ENCODE data around the gene PSTPIP2.

PSTPIP2 gene

GRCh38 chr18:46019936-46020335 is 52.1 kb downstream of the PSTPIP2 start:
- H3K9ac ChIP-seq (ENCODE audit: low read depth, low read length, poor library complexity, severe bottlenecking), result no peak overlapping the region
- no peaks in the 10 kb centered on the region for H3K36me3 ChIP-seq (ENCODE audit: insufficient read depth, low read length)
- no peaks in the 10 kb centered on the region for H3F3A ChIP-seq (ENCODE audit: low read depth)
- no peak overlapping the region for H3K4me3 ChIP-seq (ENCODE audit: low read length, poor library complexity, severe bottlenecking)
- H4K20me1 ChIP-seq (ENCODE audit: insufficient read depth, low read length, poor library complexity, severe bottlenecking), result no peaks in the 10 kb centered on the region
- H3K27me3 ChIP-seq (ENCODE audit: insufficient read depth, low read length, poor library complexity, severe bottlenecking), result no peaks in the 10 kb centered on the region
- no peaks in the 10 kb centered on the region for H3K79me2 ChIP-seq (ENCODE audit: insufficient read depth, low read length)
- H3K4me1 ChIP-seq (ENCODE audit: insufficient read depth, low read length, poor library complexity, severe bottlenecking), result no peaks in the 10 kb centered on the region
- no peaks in the 10 kb centered on the region for H3K9me3 ChIP-seq (ENCODE audit: insufficient read depth, low read depth, low read length)
- no peak overlapping the region for H3K4me2 ChIP-seq (ENCODE audit: low read depth, low read length, poor library complexity, severe bottlenecking)
- H2AFZ ChIP-seq (ENCODE audit: low read length), result no peak overlapping the region
- no peaks in the 10 kb centered on the region for H3K9me2 ChIP-seq (replicated peaks; ENCODE audit: low read depth, low read length)
- TF ChIP-seq EZH2phosphoT487 (IDR thresholded peaks at IDR 0.05; ENCODE audit: borderline replicate concordance) (no peak), CTCF (conservative IDR thresholded peaks at IDR 0.05; ENCODE audit: low read length) (no peak)

DNA sequence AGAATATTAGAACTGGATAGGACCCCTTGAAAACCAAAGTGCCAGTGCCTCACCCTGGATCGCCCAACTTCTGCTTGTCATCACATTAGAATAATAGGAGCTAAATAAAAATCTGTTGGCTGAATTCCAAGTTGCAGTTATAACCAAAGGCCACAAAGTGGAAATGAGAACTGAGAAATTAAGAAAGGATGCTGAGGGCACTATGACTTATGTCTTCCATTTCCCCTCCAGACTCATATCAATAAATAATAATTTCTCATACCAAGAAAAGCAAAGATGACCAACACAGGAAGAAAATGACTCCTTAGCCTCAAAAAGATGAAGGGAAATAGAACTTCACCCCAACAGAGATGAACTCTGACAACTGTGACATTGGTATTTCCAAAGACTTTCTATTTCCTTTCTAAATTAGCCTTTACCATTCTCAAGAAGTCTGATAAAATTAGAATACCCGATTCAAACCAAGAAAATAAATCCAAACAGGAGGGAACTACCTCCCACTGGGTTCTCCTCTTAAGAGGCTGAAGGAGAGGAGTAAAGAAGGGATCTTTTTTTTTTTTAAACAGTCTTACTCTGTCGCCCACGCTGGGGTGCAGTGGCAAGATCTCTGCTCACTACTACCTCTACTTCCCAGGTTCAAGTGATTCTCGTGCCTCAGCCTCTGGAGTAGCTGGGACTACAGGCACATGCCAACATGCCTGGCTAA is 58.4 kb downstream of the PSTPIP2 start:
- H3K27me3 ChIP-seq (ENCODE audit: insufficient read depth, low read length, poor library complexity, severe bottlenecking), result no peaks in the 10 kb centered on the region
- no peak overlapping the region for H2AFZ ChIP-seq (ENCODE audit: low read length)
- no peaks in the 10 kb centered on the region for H3K9me2 ChIP-seq (replicated peaks; ENCODE audit: low read depth, low read length)
- H3K4me2 ChIP-seq (ENCODE audit: low read depth, low read length, poor library complexity, severe bottlenecking), result no peak overlapping the region
- no peak overlapping the region for H3K4me3 ChIP-seq (ENCODE audit: low read length, poor library complexity, severe bottlenecking)
- H4K20me1 ChIP-seq (ENCODE audit: insufficient read depth, low read length, poor library complexity, severe bottlenecking), result no peaks in the 10 kb centered on the region
- no peak for TF ChIP-seq EZH2phosphoT487 (IDR thresholded peaks at IDR 0.05; ENCODE audit: borderline replicate concordance)
- TF ChIP-seq CTCF (conservative IDR thresholded peaks at IDR 0.05; ENCODE audit: low read length), result no peak
- no peaks in the 10 kb centered on the region for H3F3A ChIP-seq (ENCODE audit: low read depth)
- H3K9me3 ChIP-seq (ENCODE audit: insufficient read depth, low read depth, low read length), result no peaks in the 10 kb centered on the region
- H3K79me2 ChIP-seq (ENCODE audit: insufficient read depth, low read length), result no peaks in the 10 kb centered on the region
- no peaks in the 10 kb centered on the region for H3K36me3 ChIP-seq (ENCODE audit: insufficient read depth, low read length)
- no peaks in the 10 kb centered on the region for H3K4me1 ChIP-seq (ENCODE audit: insufficient read depth, low read length, poor library complexity, severe bottlenecking)
- no peak overlapping the region for H3K9ac ChIP-seq (ENCODE audit: low read depth, low read length, poor library complexity, severe bottlenecking)

GRCh38 chr18:46010676-46011075 is 61.4 kb downstream of the PSTPIP2 start:
- no peaks in the 10 kb centered on the region for H3K79me2 ChIP-seq (ENCODE audit: insufficient read depth, low read length)
- H3K4me2 ChIP-seq (ENCODE audit: low read depth, low read length, poor library complexity, severe bottlenecking), result no peak overlapping the region
- no peaks in the 10 kb centered on the region for H3K4me1 ChIP-seq (ENCODE audit: insufficient read depth, low read length, poor library complexity, severe bottlenecking)
- no peaks in the 10 kb centered on the region for H4K20me1 ChIP-seq (ENCODE audit: insufficient read depth, low read length, poor library complexity, severe bottlenecking)
- no peak overlapping the region for H3K9ac ChIP-seq (ENCODE audit: low read depth, low read length, poor library complexity, severe bottlenecking)
- no peaks in the 10 kb centered on the region for H3F3A ChIP-seq (ENCODE audit: low read depth)
- no peak overlapping the region for H2AFZ ChIP-seq (ENCODE audit: low read length)
- no peaks in the 10 kb centered on the region for H3K9me2 ChIP-seq (replicated peaks; ENCODE audit: low read depth, low read length)
- H3K27me3 ChIP-seq (ENCODE audit: insufficient read depth, low read length, poor library complexity, severe bottlenecking), result no peaks in the 10 kb centered on the region
- H3K4me3 ChIP-seq (ENCODE audit: low read length, poor library complexity, severe bottlenecking), result no peak overlapping the region
- H3K9me3 ChIP-seq (ENCODE audit: insufficient read depth, low read depth, low read length), result no peaks in the 10 kb centered on the region
- H3K36me3 ChIP-seq (ENCODE audit: insufficient read depth, low read length), result no peaks in the 10 kb centered on the region
- no peak for TF ChIP-seq CTCF (conservative IDR thresholded peaks at IDR 0.05; ENCODE audit: low read length)
- TF ChIP-seq EZH2phosphoT487 (IDR thresholded peaks at IDR 0.05; ENCODE audit: borderline replicate concordance), result no peak
